GM18861 (cell line): ENCODE measurements around the gene NBEA.
"Not testable (repeated sequence)": the region's sequence is repeated elsewhere in the genome, so short reads cannot be mapped to it uniquely, and the experiment has no call there.

Experiments used
- ATAC-seq: cut with Tn5 transposase; IDR thresholded peaks from one replicate; pipeline ENCODE4 v1.9.1; 2021; ENCODE audit not compliant: unreplicated experiment

The NBEA gene

GRCh38 chr13:35378939-35379338, 436.9 kb downstream of the NBEA start:
- no peak for ATAC-seq

- ATAC-seq, result no peak
These were observed 437.6 kb downstream of the NBEA start for GRCh38 chr13:35379663-35380062.

- no peak for ATAC-seq
These were observed 445.7 kb downstream of the NBEA start for GRCh38 chr13:35387682-35388250.

GRCh38 chr13:35388441-35389355, 446.6 kb downstream of the NBEA start:
- ATAC-seq, result no peak

- ATAC-seq, result no peak
These were observed 447.5 kb downstream of the NBEA start for GRCh38 chr13:35389535-35389934.

- no peak for ATAC-seq
These were observed 450.7 kb downstream of the NBEA start for GRCh38 chr13:35392768-35393167.

- ATAC-seq, result no peak
These were observed 451.8 kb downstream of the NBEA start for GRCh38 chr13:35393886-35394285.

- not testable (repeated sequence) for ATAC-seq
These were observed 466.2 kb downstream of the NBEA start for GRCh38 chr13:35408285-35408684.

GRCh38 chr13:35411059-35411744, 469.1 kb downstream of the NBEA start:
- ATAC-seq, result no peak

- no peak for ATAC-seq
These were observed 506.4 kb downstream of the NBEA start for GRCh38 chr13:35448465-35448864.

- ATAC-seq, result no peak
These were observed 507.8 kb downstream of the NBEA start for GRCh38 chr13:35449821-35450220.

GRCh38 chr13:35455022-35455421, 513.0 kb downstream of the NBEA start:
- ATAC-seq, result no peak

GRCh38 chr13:35457258-35457657, 515.2 kb downstream of the NBEA start:
- no peak for ATAC-seq

GRCh38 chr13:35460061-35460460, 518.0 kb downstream of the NBEA start:
- ATAC-seq, result no peak

GRCh38 chr13:35465371-35465770, 523.3 kb downstream of the NBEA start:
- ATAC-seq, result no peak

- ATAC-seq, result no peak
These were observed 526.1 kb downstream of the NBEA start for GRCh38 chr13:35468195-35468594.

GRCh38 chr13:35469806-35470525, 527.9 kb downstream of the NBEA start:
- no peak for ATAC-seq

GRCh38 chr13:35470671-35471661, 528.9 kb downstream of the NBEA start:
- ATAC-seq, result no peak

- no peak for ATAC-seq
These were observed 529.7 kb downstream of the NBEA start for GRCh38 chr13:35471706-35472322.
